Chondrocyte (in vitro differentiated cells): ENCODE measurements around the gene KATNA1. TPM values are rescaled to one million over a fixed set of nuclear protein-coding genes. Genes with fewer than 3 reads are reported as not detected.

Source experiments
- DNase-seq: peaks from one replicate; pipeline ENCODE4 v3.0.0; 2021; ENCODE audit warnings: mixed read lengths, low spot score
- H3K27ac Mint-ChIP-seq: one replicate; pipeline ENCODE4 v1.8.0; 2021; ENCODE audit warnings: mild to moderate bottlenecking, moderate library complexity, mixed read lengths; ENCODE audit not compliant: unreplicated experiment
- H3K27me3 Mint-ChIP-seq: 2 replicates; pipeline ENCODE4 v1.8.0; 2021; ENCODE audit warnings: low read depth, mixed read lengths
- H3K36me3 Mint-ChIP-seq: 2 replicates; pipeline ENCODE4 v1.8.0; 2021; ENCODE audit warnings: low read depth, mixed read lengths
- H3K4me1 Mint-ChIP-seq: 2 replicates; pipeline ENCODE4 v1.8.0; 2021; ENCODE audit warnings: low read depth, mild to moderate bottlenecking, mixed read lengths
- H3K4me3 Mint-ChIP-seq: one replicate; pipeline ENCODE4 v1.8.0; 2021; ENCODE audit warnings: mild to moderate bottlenecking, moderate library complexity, mixed read lengths; ENCODE audit not compliant: unreplicated experiment
- H3K9me3 Mint-ChIP-seq: 2 replicates; pipeline ENCODE4 v1.8.0; 2021; ENCODE audit warnings: low read depth, mixed read lengths
- total RNA-seq: library from RNA; stranded (reverse); gene quantifications from 3 replicates; pipeline ENCODE4 v1.2.1, GENCODE V29; 2021
- TF ChIP-seq, protein P1 (sequence below): fragments of 200-600 bp; sonication (generic); IDR thresholded peaks from 2 replicates; pipeline ENCODE4 v1.5.0; 2021; ENCODE audit warnings: antibody characterized with exemption, mild to moderate bottlenecking, moderate library complexity

The KATNA1 gene
- total RNA-seq, 1 donor from 2014 or later: 17.1 TPM

DNA sequence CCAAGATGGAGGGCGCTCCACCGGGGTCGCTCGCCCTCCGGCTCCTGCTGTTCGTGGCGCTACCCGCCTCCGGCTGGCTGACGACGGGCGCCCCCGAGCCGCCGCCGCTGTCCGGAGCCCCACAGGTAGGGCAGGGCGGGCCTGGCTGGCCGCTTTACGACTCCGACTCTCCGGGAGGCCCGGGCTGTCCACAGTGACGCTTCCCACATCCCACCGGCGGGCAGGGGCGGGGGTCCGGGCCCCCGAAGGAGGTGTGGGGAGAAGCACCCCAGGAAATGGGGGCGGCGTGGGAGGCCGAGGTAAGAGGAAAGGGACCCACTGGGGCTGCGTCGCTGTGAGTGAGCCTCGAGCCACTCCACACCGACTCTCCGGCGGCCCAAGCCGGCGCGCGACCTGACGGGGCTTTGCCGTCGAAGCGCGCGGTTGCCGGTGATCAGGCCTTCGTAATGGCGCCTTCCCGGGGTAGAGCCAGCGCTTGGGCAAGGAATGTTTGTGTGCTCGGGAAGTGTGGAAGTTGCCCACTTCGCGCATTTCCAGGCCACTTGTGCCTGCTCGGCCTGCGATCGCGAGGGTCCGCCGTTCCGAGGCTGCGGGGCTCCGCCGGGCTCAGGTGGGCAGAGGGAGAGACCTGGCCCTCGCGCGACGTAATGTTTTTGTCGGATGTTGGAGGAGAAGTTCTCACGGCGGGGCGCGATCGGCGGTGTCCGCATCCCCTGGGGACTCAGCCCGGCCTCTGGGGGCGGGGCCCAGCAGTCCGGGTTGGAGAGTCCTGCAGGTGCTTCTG lies 81.9 kb downstream of the KATNA1 start:
- Mint-ChIP-seq H3K36me3 (no peaks in the 10 kb centered on the region), H3K4me3 (peak overlapping the region; percentile 92), H3K27me3 (no peaks in the 10 kb centered on the region), H3K27ac (peak overlapping the region; percentile 96), H3K9me3 (no peaks in the 10 kb centered on the region), H3K4me1 (peaks cover 24% of the 10 kb centered on the region)
- TF ChIP-seq, protein P1, sequence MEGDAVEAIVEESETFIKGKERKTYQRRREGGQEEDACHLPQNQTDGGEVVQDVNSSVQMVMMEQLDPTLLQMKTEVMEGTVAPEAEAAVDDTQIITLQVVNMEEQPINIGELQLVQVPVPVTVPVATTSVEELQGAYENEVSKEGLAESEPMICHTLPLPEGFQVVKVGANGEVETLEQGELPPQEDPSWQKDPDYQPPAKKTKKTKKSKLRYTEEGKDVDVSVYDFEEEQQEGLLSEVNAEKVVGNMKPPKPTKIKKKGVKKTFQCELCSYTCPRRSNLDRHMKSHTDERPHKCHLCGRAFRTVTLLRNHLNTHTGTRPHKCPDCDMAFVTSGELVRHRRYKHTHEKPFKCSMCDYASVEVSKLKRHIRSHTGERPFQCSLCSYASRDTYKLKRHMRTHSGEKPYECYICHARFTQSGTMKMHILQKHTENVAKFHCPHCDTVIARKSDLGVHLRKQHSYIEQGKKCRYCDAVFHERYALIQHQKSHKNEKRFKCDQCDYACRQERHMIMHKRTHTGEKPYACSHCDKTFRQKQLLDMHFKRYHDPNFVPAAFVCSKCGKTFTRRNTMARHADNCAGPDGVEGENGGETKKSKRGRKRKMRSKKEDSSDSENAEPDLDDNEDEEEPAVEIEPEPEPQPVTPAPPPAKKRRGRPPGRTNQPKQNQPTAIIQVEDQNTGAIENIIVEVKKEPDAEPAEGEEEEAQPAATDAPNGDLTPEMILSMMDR: no peak
- DNase-seq: peak; percentile 91

DNA sequence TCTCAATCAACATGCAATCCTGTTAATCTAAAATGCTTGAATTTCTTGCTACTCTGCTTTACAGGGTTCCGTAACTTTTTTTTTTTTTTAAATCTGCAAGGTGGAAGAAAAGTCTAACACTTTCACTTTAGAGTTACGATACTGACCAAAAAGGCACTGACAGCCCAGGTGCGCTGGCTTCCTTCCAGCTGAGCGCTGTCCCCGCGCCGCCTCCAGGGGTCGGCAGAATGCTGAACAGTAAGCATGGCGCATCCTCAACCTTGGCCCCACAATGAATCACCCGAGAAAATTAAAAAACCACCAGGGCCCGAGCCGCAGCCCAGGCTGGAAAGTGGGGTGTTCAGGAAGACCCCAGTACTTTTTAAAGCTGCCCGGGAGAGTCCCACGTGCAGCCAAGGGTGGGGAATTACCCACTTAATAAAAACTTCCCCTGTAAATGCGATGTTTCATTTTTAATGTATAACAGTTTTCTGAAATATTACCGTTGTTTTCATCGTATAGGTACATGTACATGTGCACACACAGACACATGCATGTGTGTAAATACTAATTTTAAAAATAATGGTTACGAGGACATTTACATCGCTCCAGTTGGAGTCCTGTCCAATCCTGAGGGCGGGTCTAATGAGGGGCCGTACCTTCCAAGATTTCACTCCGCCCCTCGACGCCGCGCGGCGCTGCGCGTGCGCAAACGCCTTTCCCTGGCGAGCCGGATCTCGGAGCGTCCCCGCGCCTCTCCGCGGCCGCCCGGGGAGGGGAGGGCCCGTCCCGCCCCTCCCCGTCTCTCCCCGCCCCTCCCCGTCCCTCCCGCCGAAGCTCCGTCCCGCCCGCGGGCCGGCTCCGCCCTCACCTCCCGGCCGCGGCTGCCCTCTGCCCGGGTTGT lies 82.7 kb downstream of the KATNA1 start, which contains the start of gene GINM1:
Gene GINM1 (plus strand): TSS at position 849 of the 883 bp plus-strand sequence. CDS start 40 bp downstream, outside the sequence.
- H3K9me3 Mint-ChIP-seq: no peaks in the 10 kb centered on the region
- TF ChIP-seq, protein P1: peak; percentile 87
- peak within 1 kb of the TSS; percentile 96 for H3K27ac Mint-ChIP-seq
- H3K27me3 Mint-ChIP-seq: no peaks in the 10 kb centered on the region
- no peaks in the 10 kb centered on the region for H3K36me3 Mint-ChIP-seq
- DNase-seq: peak; percentile 95
- H3K4me3 Mint-ChIP-seq: peak within 1 kb of the TSS; percentile 92
- peaks cover 24% of the 10 kb centered on the region for H3K4me1 Mint-ChIP-seq

DNA sequence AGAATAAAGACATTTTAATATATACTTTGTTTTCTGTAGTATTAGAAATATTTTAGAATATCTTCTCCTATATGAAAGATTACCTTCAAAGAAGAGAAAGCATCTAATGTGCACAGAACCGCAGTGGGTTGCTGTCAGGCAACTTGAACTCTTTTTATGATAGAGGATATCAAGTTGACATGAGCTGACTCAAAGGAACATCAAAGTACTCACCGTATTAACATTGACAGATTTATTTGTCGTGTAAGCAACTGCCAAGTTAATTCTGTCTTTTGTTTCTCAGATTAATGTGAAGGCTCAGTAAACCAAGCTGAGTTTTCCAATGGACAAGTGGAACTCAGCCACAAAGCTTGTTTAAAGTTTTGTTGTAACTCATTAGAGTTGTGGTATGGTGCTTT lies 84.6 kb downstream of the KATNA1 start:
- no peak for DNase-seq
- Mint-ChIP-seq H3K27ac (no peak overlapping the region), H3K9me3 (no peaks in the 10 kb centered on the region), H3K27me3 (peaks cover 10% of the 10 kb centered on the region), H3K36me3 (no peaks in the 10 kb centered on the region), H3K4me1 (peaks cover 24% of the 10 kb centered on the region), H3K4me3 (no peak overlapping the region)
- TF ChIP-seq, protein P1: no peak

DNA sequence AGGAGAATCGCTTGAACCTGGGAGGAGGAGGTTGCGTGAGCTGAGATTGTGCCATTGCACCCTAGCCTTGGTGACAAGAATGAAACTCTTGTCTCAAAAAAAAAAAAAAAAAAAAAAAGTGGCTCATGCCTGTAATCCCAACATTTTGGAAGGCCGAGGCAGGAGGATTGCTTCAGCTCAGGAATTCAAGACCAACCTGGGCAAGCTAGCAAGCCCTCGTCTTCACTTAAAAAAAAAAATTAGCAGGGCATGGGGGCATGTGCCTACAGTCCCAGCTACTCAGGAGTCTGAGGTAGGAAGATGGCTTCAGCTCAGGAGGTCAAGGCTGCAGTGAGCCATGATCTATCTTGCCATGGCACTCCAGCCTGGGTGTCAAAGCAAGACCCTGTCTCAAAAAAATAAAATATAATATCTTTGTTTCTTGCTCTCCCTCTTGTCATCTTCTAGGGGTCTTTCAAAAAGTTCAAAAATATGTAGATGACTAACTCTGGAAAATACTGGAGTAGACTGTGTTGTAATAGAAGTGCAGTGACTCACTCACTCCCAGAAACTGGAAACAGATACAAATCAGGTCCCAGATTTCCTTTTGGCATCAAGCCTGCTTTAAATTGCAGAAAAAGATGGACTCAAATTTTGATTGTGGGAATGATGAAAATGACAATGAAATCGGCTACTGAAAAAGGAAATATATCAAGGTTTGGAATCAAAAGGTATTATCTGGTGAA lies 85.1 kb downstream of the KATNA1 start:
- Mint-ChIP-seq H3K27ac (peak overlapping the region; percentile 45), H3K4me3 (no peak overlapping the region), H3K27me3 (peaks cover 10% of the 10 kb centered on the region), H3K36me3 (no peaks in the 10 kb centered on the region), H3K4me1 (peaks cover 24% of the 10 kb centered on the region), H3K9me3 (no peaks in the 10 kb centered on the region)
- no peak for DNase-seq
- TF ChIP-seq, protein P1: no peak
